HG03175 (cell line): ENCODE measurements around the gene ZKSCAN7.
"Not testable (repeated sequence)": the region's sequence is repeated elsewhere in the genome, so short reads cannot be mapped to it uniquely, and the experiment has no call there.

Source experiments
- ATAC-seq: cut with Tn5 transposase; IDR thresholded peaks from one replicate; pipeline ENCODE4 v1.9.1; 2021; ENCODE audit warnings: mild to moderate bottlenecking, moderate library complexity; ENCODE audit not compliant: unreplicated experiment

Gene ZKSCAN7

GRCh38 chr3:44554626-44555592, at the start of gene ZKSCAN7:
ZKSCAN7 (plus strand) TSS chr3:44555193; CDS start chr3:44557048, 1,855 bp downstream.
- peak; percentile 77 for ATAC-seq

- ATAC-seq = no peak
Measured at GRCh38 chr3:44506556-44506955, 48.4 kb upstream of the ZKSCAN7 start.

- no peak for ATAC-seq
Measured at GRCh38 chr3:44506961-44507360, 48.0 kb upstream of the ZKSCAN7 start.

- no peak for ATAC-seq
Measured at GRCh38 chr3:44509393-44509921, 45.5 kb upstream of the ZKSCAN7 start.

- ATAC-seq = peak; percentile 46
Measured at GRCh38 chr3:44510000-44510368, 45.0 kb upstream of the ZKSCAN7 start.

- no peak for ATAC-seq
Measured at GRCh38 chr3:44511238-44511566, 43.8 kb upstream of the ZKSCAN7 start.

GRCh38 chr3:44513513-44513912, 41.5 kb upstream of the ZKSCAN7 start:
- ATAC-seq = no peak

GRCh38 chr3:44516230-44516629, 38.8 kb upstream of the ZKSCAN7 start:
- no peak for ATAC-seq

- no peak for ATAC-seq
Measured at GRCh38 chr3:44518782-44519156, 36.2 kb upstream of the ZKSCAN7 start.

GRCh38 chr3:44521721-44522120, 33.3 kb upstream of the ZKSCAN7 start:
- no peak for ATAC-seq

GRCh38 chr3:44522494-44522933, 32.5 kb upstream of the ZKSCAN7 start:
- no peak for ATAC-seq

GRCh38 chr3:44525060-44525459, 29.9 kb upstream of the ZKSCAN7 start:
- no peak for ATAC-seq

GRCh38 chr3:44529927-44530326, 25.1 kb upstream of the ZKSCAN7 start:
- ATAC-seq = no peak

GRCh38 chr3:44530911-44531310, 24.1 kb upstream of the ZKSCAN7 start:
- ATAC-seq = no peak

- ATAC-seq = not testable (repeated sequence)
Measured at GRCh38 chr3:44534659-44535058, 20.3 kb upstream of the ZKSCAN7 start.

- no peak for ATAC-seq
Measured at GRCh38 chr3:44535364-44535763, 19.6 kb upstream of the ZKSCAN7 start.

GRCh38 chr3:44544811-44545210, 10.2 kb upstream of the ZKSCAN7 start:
- ATAC-seq = not testable (repeated sequence)

GRCh38 chr3:44555723-44556122, 730 bp downstream of the ZKSCAN7 start:
- no peak for ATAC-seq

- ATAC-seq = no peak
Measured at GRCh38 chr3:44557074-44557473, 2.1 kb downstream of the ZKSCAN7 start.

- no peak for ATAC-seq
Measured at GRCh38 chr3:44561076-44561475, 6.1 kb downstream of the ZKSCAN7 start.

- ATAC-seq = no peak
Measured at GRCh38 chr3:44562147-44562546, 7.2 kb downstream of the ZKSCAN7 start.

GRCh38 chr3:44568561-44568960, 13.6 kb downstream of the ZKSCAN7 start:
- no peak for ATAC-seq
